NCI-H2107 (cell line): Measurements from ENCODE around the gene CHAC1.

Experiments used
- DNase-seq: peaks from one replicate; lab custom pipeline; 2025; lab: John Stamatoyannopoulos, UW

Gene CHAC1

DNA sequence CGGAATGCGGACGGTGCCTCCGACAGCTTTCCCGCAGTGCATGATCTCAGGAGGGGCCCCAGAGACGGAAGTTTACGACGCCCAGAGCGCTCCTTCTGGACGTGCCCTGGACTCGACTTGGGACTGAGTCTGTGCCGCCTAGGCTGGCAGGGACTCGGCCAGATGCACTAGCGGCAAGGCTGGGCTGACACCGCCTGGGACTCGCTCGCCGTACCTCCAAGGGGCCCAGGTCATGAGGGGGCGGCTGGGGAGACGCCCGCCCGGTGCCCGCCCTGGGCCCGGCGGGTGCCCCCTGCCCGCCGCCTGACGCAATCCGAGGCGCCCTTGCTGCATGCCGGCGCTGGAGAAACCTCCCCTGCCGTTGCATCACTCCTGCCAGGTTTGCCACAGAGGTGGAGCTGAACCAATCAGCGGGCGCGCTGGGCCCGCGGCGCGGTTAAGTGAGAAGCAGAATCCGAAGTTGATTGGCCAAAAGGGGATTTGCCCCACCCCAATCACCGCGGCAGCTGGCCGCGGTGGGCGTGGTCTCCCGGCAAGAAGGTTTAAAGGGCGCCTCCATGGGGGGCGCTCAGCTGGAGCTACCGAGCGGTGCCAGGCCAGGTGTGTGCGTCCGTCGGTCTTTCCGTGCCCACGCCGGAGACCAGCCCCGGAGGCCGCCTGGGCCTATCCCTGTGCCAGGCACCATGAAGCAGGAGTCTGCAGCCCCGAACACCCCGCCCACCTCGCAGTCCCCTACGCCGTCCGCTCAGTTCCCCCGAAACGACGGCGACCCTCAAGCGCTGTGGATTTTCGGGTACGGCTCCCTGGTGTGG is at the start of gene CHAC1:
Gene CHAC1, plus strand, starts transcription at position 571 of the 812 bp plus-strand sequence. Its CDS starts 113 bp downstream, at position 684.
- peak; percentile 77 for DNase-seq

DNA sequence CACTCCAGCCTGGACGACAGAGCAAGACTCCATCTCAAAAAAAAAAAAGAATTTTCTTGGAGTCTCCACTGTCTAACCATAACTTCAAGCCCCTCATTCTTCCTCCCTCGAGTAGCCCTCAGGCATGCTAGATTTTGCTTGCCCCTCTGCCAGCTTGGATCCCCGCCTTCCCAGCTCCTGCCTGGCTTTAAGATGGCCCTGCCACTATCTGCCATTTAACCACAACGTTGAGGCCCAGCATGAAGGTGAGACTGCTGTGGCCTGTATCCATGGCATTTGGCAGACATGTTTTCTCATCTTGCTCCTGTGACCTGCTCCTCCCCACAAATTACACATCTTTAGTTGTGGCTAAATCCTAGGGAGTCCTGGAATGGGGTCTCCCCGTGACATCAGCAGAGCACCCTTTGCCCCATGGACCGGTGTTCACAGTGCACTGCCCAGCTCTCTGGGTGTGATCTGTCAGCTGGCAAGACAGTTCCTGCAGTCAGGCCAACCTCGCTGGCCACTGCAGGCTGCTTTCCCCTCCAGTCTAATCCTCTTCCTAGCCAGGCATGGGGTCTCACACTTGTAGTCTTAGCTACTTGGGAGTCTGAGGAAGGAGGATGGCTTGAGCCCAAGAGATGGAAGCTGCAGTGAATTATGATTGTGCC is 48.6 kb upstream of the CHAC1 start:
- no peak for DNase-seq

DNA sequence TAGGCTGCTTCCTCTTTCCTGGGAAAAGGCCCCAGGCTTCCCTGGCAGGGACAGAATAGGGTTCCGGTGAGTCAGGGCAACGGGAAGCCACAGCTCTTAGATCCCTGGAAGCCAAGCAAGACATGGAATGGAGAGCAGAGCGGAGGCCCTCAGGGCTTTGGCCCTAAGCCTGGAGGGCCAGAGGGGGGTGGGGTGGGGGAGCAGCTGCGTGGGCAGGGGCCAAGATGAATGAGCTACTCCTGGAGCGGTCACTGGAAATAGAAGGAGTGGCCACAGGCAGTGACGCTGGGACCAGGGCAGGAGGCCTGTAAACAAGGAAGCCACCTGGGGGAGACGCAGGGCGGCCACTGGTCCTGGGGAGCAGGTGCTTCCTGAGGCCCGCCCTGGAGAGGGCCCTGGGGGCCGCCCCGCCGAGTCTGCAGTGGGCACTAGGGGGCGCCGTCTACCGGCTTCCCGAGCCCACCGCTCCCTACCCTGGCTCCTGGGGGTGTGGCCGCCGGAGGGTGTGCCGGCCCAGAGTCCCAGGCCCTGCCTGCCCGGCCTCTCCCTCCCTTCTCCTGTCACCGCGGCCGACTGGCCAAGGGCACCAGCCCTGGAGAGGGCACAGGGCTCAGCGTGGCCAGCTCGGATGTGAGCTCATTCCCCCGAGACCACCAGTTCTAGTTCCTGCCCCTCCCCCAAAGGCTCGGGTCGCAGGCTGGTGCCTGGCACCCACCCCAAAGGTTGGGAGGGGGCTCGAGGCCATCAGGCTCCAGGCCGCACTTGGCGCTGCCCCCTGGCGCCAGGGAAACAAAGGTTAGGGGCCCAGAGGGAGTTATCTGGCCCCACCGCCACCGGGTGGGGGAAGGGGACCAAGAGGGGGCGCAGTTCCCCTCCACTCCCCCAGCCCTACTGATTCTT is 46.9 kb upstream of the CHAC1 start:
- peak; percentile 27 for DNase-seq

- no peak for DNase-seq
Observed at GRCh38 chr15:40906991-40907802, 46.1 kb upstream of the CHAC1 start.

DNA sequence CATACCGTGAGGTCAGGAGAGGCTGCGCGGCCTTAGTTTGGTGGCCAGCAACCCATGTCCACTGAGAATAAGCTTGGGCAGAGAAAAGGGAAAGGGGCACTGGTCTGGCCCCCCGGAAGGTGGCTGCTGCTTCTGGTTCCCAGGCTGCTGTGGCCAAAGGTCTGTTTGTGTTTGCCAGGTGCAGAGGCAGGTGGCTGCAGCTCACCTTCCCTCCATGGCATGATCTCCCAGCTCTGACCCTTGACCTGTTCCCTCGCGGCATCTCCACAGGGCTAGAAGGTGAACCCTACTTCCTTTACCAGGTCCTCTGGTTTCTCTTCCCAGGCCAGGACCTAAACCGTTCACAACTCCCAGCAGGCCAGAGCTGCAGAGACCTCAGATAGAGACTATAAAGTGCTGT is 45.2 kb upstream of the CHAC1 start:
- no peak for DNase-seq

GRCh38 chr15:40909662-40910630 is 43.3 kb upstream of the CHAC1 start:
- no peak for DNase-seq

GRCh38 chr15:40911141-40911540 is 42.1 kb upstream of the CHAC1 start:
- DNase-seq: no peak

DNA sequence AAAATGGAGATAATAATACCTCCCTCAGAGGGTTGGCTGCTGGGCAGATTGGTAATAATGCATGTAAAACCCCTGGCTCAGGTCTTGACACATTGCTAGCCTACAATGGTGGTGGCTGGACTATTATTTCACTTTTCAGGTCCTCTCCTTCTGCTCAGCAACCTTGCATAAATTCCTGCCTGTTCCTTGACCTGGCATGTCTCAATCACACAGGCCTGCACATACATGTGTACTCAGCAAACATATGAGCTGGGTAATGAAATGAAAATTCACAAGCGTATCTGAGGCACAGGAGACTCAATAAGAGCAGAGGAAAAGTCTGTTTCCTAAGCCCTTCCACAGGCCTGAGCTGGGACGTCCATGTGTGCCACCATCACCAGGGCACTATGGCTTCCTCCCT is 41.6 kb upstream of the CHAC1 start:
- DNase-seq: no peak

DNA sequence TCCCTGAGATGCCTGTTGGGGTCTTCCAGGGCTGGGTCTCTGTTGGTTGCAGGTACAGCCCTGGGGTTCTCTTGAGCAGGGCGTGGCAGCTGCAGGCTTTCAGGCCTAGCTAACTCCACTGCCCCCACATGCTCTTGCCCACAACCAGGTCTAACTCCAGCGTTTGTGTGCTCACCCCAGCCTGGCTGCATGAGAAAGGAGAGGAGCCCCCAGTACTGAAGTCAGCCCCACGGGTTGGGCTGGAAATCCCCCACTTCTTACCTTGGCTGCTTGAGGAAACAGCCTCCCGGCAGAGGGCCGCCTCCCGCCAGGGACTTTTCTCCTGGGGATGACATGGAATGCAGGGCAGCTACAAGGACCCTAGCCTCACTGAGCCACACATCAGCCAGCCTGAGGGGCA is 40.8 kb upstream of the CHAC1 start:
- no peak for DNase-seq

DNA sequence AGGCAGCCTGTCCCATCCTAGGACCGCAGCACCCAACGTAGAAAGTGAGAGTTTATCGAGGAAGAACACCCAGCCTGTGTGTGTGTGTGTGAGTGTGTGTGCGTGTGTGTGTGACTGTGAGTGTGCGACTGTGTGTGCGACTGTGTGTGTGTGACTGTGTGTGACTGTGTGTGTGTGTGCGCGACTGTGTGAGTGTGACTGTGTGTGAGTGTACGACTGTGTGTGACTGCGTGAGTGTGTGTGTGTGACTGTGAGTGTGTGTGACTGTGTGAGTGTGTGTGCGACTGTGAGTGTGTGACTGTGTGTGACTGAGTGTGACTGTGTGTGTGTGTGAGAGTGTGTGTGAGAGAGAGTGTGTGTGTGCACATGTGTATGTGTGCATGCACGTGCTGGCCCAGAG is 39.3 kb upstream of the CHAC1 start:
- DNase-seq: no peak

- DNase-seq: no peak
Observed at GRCh38 chr15:40914486-40914885, 38.8 kb upstream of the CHAC1 start.

GRCh38 chr15:40915116-40915661 is 38.1 kb upstream of the CHAC1 start:
- DNase-seq: no peak

DNA sequence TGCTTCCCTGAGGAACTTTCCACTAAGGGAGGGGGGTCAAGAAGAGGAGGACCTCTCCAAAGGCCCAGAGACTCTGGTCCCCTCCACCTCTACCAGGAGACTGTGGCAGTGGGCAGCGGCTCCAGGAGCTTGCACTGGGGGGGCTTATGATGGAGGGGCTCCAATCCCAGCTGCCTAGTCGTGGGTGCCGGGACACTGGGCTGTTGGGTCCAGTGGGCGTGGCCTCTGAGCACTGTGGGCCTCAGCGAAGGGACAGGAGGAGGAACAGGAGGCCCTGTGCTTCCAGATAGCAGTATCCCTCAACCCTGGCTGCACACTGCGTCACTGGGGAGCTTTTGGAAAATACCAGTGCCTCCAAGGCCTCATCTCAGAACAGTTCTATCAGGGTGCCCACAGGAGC is 37.6 kb upstream of the CHAC1 start:
- no peak for DNase-seq

DNA sequence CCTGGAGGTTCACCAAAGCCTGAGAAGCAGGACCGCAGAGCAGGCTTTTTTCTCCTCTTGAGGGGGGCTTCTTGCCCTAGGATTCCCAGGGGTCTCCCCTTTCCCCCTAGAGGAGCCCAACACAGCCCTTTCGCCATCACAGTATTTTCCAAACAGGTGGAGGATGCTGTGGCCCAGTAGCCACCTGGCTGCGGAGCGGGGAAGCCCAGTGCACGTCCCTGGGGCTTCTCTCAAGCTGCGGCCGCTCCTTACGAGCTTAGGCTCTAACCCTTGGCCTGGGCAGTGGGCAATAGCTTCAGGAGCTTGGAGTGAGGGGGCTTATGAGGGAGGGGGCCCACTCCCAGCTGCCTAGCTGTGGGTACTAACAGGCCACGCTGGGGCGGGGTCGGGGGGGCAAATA is 35.7 kb upstream of the CHAC1 start:
- DNase-seq: no peak

DNA sequence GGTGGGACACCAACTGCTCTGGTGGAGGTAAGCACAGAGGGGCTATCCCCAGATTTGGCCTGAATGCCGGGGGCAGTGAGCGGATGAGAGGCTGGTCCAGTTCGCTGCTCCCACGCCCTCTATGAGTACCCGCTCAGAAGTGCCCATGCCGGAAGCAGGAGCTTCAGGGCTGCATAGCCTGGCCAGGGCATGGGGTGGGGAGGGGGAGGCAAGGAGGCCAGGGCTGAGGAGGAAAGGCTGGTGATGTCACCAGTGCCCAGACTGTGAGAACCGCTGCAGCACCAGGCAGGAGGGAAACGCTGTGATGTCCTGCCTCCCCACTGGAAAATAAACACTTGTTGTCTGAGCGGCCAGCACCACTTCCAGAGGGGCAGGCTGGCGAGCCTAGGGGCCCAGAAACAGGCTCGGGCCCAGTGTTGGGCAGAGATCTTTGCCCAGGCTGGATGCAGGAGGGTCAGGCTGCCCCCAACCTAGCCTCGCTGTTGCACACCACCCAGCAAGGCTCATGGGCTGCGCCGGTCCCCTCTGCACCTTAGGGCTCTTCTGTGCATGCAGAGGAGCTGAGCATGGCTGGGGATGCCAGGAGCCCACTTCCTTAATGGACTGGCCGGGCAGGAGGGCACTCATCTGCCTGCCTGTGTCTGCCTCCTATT is 35.0 kb upstream of the CHAC1 start:
- DNase-seq: no peak

- DNase-seq: no peak
Observed at GRCh38 chr15:40918799-40919392, 34.4 kb upstream of the CHAC1 start.

GRCh38 chr15:40921949-40922607 is 31.2 kb upstream of the CHAC1 start:
- no peak for DNase-seq

DNA sequence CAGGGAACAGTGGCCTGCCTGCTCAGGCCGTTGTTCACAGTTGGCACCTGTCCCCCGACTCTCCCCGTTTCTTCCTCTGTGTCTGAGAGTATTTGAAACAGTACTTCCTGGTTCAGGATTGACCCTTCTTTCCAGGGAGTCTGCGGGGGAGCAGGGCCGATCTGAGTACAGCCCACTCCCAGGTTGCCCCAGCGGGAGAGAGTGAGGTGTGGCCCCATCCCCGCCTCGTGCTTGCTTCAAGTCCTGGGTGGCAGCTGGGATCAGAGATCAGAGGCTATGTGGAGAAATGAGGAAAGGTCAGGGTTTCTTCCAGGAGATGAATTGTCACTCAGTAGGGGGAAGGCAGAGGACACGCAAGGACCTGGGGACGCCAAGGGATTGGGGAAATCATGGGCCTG is 30.7 kb upstream of the CHAC1 start:
- no peak for DNase-seq

- DNase-seq: no peak
Observed at GRCh38 chr15:40923551-40923950, 29.7 kb upstream of the CHAC1 start.
